ENCODE measurements around the gene UBE2I. TPM values are rescaled to one million over a fixed set of nuclear protein-coding genes. Genes with fewer than 3 reads are reported as not detected.
"Not testable (repeated sequence)": the region's sequence is repeated elsewhere in the genome, so short reads cannot be mapped to it uniquely, and the experiment has no call there.

UBE2I gene
- total RNA-seq, 1 experiment from 2014 or later: 121 TPM

DNA sequence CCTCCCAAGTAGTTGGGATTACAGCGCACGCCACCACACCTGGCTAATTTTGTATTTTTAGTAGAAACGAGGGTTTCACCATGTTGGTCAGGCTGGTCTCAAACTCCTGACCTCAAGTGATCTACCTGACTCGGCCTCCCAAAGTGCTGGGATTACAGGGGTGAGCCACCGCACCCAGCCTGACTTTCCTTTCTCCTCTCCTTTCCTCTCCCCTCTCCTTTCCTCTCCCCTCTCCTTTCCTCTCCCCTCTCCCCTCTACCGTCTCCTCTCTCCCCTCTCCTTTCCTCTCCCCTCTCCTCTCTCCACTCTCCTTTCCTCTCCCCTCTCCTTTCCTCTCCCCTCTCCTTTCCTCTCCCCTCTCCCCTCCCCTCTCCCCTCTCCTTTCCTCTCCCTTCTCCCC is 17.2 kb upstream of the UBE2I start:
- not testable (repeated sequence) for DNase-seq (ENCODE audit: low read depth)

DNA sequence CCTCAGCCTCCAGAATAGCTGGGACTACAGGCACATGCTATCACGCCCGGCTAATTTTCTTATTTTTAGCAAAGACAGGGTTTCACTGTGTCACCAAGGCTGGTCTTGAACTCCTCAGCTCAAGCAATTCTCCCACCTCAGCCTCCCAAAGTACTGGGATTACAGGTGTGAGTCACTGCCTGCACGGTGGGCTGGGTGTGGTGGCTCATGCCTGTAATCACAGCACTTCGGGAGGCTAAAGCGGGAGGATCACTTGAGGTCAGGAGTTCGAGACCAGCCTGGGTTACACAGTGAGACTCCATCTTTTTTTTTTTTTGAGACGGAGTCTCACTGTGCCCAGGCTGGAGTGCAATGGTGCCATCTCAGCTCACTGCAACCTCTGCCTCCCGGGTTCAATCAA is 16.6 kb upstream of the UBE2I start:
- DNase-seq (ENCODE audit: low read depth): peak; percentile 53

- DNase-seq (ENCODE audit: low read depth): no peak
Observed at GRCh38 chr16:1293921-1294656, 15.3 kb upstream of the UBE2I start.

- no peak for DNase-seq (ENCODE audit: low read depth)
Observed at GRCh38 chr16:1295465-1295864, 14.0 kb upstream of the UBE2I start.

DNA sequence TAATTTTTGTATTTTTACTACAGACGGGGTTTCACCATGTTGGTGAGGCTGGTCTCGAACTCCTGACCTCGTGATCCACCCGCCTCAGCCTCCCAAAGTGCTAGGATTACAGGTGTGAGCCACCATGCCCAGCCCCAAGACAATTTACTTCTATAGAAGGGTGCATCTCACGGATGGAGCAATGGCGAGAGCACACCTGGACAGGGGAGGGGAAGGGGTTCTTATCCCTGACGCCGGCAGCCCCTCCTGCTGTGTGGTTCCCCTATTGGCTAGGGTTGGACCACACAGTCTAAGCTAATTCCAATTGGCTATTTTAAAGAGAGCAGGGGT is 12.8 kb upstream of the UBE2I start:
- DNase-seq (ENCODE audit: low read depth): not testable (repeated sequence)

DNA sequence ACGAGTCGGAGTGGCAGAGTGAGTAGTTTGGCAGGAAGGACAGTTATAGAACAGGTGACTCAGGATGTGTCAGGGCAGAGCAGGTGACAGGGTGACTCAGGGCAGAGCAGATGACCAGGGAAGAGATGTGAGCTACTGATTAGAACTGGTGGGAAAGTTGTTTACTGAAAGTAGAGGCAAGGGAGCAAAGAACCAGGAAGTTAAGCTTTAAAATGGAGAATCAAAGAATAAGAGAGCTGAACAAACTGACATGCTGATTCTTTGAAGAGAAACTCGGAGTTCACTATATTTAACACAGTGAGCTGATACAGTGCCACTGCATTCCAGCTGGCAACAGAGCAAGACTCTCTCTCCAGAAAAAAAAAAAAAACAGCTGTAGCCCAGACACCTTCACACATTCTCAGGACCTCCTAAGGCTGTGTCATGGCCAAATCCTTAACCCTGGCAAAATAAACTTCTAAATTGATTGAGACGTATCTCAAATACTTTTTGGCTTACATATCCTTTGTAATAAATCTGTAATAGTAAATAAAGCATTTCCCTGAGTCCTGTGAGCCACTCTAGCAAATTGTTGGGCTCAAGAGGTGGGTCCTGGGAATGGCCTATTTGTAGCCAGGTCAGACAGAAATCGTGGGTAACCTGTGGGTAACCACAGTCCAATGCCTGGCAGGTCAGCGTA is 12.3 kb upstream of the UBE2I start:
- DNase-seq (ENCODE audit: low read depth): peak; percentile 98

DNA sequence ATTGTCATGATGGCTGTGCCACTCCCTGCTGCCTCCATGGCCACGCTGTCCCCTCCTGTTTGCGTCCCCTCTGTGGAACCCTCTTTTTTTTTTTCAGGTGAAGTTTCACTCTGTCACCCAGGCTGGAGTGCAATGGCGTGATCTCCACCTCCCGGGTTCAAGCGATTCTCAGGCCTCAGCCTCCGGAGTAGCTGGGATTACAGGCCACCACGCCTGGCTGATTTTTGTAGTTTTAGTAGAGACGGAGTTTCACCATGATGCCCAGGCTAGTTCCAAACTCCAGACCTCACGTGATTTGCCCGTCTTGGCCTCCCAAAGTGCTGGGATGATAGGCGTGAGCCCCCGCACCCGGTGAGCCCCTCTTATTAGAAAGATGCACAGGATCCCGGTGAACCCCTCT is 11.0 kb upstream of the UBE2I start:
- DNase-seq (ENCODE audit: low read depth): no peak

DNA sequence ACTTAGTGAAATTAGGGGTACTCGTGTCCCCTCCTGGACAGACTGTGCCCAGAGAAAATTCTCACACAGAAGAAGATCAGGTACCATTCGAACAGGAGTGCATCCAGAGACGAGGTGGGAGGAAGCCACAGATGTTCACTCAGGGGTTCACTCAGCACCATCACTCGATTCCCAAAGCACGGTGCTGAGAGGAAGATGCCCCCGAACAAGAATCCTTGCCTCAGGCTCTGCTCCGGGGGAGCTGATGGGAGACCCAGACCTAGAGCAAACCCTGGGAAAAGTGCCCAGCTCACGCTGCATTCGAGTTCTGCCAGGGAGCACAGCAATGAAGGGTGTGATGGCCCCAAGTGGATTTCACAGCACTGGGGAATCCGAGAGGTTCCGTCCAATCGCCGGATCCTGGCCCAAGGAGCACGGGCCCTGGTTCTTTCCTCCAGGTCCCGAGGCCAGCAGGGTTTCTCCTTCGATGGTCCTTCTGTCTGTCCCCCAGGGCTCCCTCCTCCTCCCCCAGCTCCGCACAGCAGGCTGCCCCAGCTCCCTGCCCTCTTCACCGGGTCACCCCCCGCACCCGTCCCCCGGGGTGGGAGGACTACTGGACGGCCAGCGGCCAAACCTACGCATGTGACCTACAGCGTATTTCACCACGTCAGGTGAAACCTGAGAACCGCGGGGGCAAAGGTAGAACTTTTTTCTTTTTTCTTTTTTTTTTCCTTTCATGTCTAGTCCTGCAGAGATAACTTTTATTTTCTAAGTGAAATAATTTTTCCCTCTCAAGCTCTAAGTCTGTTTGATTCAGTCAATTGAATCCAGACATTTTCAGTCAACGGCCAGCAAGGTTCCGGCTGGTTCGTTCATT is 10.2 kb upstream of the UBE2I start:
- DNase-seq (ENCODE audit: low read depth): no peak

GRCh38 chr16:1299868-1300203 is 9.6 kb upstream of the UBE2I start:
- DNase-seq (ENCODE audit: low read depth): no peak

GRCh38 chr16:1300664-1301476 is 8.6 kb upstream of the UBE2I start:
- peak; percentile 30 for DNase-seq (ENCODE audit: low read depth)

DNA sequence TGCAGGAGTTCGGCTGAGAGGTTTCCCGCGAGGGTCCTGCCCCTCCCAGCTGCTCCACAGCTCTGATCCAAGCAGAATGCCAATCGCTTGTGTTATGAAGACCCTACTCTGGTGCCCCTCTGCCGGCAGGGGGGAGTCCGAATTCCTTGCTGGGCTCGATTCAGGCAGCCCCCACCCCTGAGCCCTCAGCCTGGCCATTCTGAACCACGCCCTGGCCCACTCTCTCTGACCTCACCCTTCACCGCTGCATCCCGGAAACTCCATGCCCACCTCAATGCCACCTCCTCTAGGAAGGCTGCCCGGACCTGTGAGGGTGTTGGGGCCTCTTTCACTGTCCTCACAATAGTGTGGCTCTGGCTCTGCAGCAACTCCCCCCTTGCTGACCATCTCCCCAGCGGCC is 7.9 kb upstream of the UBE2I start:
- DNase-seq (ENCODE audit: low read depth): no peak

GRCh38 chr16:1305823-1306222 is 3.6 kb upstream of the UBE2I start:
- no peak for DNase-seq (ENCODE audit: low read depth)

- no peak for DNase-seq (ENCODE audit: low read depth)
Observed at GRCh38 chr16:1306334-1306733, 3.1 kb upstream of the UBE2I start.

GRCh38 chr16:1308036-1308976 is 1.1 kb upstream of the UBE2I start:
- DNase-seq (ENCODE audit: low read depth): peak; percentile 79

DNA sequence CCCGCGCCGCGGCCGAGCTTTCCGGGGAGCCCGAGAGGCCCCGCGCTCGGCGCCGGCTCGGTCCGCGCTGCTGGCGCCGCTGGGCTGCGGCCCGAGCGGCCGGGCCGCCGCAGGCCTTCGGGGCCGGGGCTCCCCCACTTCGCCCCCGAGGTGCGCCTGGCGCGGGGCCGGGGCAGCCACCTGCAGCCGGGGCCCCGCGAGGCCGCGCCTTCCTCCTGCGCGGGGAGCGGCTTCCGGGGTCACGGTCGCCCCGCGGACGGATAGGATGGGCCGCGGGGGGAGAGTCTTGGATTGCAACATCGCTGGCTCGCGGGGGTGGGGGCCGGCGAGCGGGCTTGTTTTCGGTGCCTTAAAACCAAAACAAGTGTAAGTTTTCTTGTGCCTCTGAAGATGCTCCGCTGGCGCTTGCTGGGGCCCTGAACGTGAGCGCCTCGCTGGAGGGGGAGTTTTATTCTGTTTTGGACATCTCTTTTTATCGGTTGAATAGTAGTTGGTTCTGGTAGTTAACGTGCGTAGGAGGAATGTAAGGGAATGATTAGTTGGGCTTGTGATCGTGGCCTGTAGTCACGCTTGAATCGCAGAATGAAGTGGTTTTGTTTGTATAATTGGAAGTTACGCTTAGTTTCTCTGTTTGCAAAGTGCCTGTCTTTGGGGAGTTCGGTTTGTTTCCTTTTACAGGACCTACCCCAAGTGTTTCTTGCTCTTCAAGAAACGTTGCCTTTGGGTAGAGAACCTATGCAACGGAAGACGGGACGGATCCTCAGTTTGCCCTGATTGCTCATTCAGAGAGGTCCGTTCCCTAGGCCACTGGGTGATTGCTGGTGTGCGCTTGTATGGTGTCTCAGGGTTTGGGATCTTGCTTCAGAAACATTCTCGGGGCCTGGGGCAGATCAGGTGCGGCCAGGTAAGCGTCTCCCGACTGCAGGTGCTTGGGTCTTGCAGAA is 724 bp downstream of the UBE2I start:
- DNase-seq (ENCODE audit: low read depth): no peak

GRCh38 chr16:1310832-1311200 is 1.4 kb downstream of the UBE2I start:
- DNase-seq (ENCODE audit: low read depth): no peak

- DNase-seq (ENCODE audit: low read depth): no peak
Observed at GRCh38 chr16:1311212-1311737, 1.8 kb downstream of the UBE2I start.

DNA sequence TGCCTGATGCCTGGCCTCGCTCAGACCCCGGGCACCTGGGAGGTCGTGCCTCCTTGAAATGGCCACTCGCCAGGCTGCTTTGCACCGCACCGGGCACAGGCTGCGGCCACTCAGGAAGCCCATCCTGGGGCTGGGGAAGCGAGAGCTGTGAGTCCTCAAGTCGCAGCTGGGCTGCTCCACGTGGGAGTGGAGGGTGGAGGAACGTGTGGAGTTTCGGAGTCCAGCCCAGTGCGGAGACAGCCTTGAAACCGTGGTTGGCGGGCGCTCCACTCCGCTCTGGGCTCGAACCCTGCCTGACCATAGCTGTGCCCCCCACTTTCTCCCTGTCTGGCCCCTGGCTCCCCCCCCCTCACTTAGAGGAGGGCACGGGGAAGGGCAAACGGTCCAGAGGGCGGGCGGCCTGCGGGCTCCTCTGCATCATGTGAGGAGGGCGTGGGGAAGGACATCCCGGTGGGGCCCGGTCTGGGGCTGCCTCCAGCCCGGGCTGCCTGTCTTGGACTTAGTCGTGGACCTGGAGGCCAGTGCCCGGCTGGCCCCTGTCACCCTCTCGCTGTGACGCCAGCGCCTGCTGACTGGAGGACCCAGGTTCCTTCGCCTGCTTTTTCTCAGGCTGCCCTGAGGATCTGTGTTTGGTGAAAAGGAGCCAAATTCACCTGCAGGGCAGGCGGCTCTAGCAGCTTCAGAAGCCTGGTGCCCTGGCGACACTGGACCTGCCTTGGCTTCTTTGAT is 2.5 kb downstream of the UBE2I start:
- DNase-seq (ENCODE audit: low read depth): no peak

- DNase-seq (ENCODE audit: low read depth): no peak
Observed at GRCh38 chr16:1312467-1312816, 3.0 kb downstream of the UBE2I start.
